ENCODE data around the gene PLS1. TPM values are rescaled to one million over a fixed set of nuclear protein-coding genes. Genes with fewer than 3 reads are reported as not detected.
A peak's percentile ranks its signal among the peaks of the same experiment; 100 is the strongest.

Gene PLS1
- total RNA-seq, 1 donor from 2014 or later = 14.6 TPM

DNA sequence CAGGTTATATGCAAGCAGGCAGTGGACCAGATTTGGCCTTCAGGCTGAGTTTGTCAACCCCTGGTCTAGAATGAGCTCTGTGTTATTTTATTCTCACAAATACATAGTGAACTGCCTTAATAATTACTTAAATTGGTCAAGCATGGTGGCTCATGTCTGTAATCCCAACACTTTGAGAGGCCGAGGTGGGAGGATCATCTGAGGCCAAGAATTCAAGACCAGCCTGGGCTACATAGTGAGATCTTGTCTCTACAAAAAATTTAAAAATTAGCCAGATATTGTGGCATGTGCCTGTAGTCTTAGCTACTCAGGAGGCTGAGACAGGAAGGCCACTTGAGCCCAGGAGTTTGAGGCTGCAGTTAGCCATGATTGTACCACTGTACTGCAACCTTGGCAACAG, 15.0 kb downstream of the PLS1 start:
- no peaks in the 10 kb centered on the region for H3K36me3 Mint-ChIP-seq
- H3K27ac Mint-ChIP-seq = no peak overlapping the region

DNA sequence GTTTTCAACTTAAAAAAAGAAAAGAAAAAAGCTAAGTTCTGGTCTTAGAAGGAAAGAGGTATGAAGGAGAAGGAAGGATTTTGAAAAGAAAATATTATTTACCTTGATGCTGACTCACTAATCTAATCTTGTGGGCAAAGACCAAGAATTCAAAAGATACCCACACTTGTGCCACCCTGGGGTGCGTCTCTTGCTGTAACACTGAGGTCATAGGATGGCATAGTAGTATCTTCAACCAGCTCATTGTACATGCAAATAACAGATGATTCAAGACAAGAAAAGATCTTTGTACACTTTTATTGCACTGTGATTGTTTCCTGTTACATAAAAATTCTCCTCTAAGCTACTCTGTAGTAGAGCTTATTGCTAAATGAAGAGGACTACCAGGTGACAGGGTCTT, 17.3 kb downstream of the PLS1 start:
- no peaks in the 10 kb centered on the region for H3K4me1 Mint-ChIP-seq (ENCODE audit: unreplicated experiment)

More for the DNA sequence above, 15.0 kb downstream of the PLS1 start:
- TF ChIP-seq, protein P1, sequence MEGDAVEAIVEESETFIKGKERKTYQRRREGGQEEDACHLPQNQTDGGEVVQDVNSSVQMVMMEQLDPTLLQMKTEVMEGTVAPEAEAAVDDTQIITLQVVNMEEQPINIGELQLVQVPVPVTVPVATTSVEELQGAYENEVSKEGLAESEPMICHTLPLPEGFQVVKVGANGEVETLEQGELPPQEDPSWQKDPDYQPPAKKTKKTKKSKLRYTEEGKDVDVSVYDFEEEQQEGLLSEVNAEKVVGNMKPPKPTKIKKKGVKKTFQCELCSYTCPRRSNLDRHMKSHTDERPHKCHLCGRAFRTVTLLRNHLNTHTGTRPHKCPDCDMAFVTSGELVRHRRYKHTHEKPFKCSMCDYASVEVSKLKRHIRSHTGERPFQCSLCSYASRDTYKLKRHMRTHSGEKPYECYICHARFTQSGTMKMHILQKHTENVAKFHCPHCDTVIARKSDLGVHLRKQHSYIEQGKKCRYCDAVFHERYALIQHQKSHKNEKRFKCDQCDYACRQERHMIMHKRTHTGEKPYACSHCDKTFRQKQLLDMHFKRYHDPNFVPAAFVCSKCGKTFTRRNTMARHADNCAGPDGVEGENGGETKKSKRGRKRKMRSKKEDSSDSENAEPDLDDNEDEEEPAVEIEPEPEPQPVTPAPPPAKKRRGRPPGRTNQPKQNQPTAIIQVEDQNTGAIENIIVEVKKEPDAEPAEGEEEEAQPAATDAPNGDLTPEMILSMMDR (conservative IDR thresholded peaks at IDR 0.05) = no peak
- Mint-ChIP-seq H3K27me3 (no peaks in the 10 kb centered on the region), H3K9me3 (no peaks in the 10 kb centered on the region), H3K4me1 (ENCODE audit: unreplicated experiment) (no peaks in the 10 kb centered on the region), H3K4me3 (no peak overlapping the region)
- no peak for DNase-seq (ENCODE audit: extremely low spot score, unreplicated experiment)

DNA sequence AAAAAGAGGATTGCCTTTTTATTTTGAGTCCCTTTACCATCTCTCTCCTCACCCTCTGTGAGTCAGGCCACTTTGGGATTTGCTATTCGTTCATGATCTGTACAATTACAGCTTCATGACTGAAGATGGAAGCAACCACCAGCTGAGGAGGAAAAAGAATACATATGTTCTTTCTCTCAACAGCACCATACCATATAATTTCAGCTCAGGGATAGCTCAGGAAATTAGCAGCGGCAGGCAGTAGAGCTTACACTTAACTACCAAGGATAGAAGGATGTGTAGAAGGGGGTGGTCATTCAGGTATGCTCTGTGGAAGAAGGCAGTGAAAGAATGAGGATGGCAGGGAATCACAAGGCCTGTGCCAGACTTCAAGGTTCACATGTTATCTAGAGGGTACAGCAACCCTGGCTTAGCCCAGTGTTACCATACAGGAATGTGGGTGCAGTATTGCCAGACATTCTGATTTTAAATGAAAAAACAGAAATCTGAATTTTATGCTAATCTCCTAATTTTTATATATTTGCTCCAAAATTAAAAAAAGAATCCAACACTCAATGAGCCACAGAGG, 17.9 kb downstream of the PLS1 start:
- Mint-ChIP-seq H3K4me3 (no peak overlapping the region), H3K36me3 (no peaks in the 10 kb centered on the region), H3K9me3 (no peaks in the 10 kb centered on the region), H3K4me1 (ENCODE audit: unreplicated experiment) (peaks cover 6% of the 10 kb centered on the region), H3K27ac (no peak overlapping the region), H3K27me3 (no peaks in the 10 kb centered on the region)
- TF ChIP-seq, protein P1 (conservative IDR thresholded peaks at IDR 0.05) = no peak
- DNase-seq (ENCODE audit: extremely low spot score, unreplicated experiment) = no peak

More for the DNA sequence above, 17.3 kb downstream of the PLS1 start:
- no peak for DNase-seq (ENCODE audit: extremely low spot score, unreplicated experiment)
- no peaks in the 10 kb centered on the region for H3K27me3 Mint-ChIP-seq
- H3K27ac Mint-ChIP-seq = no peak overlapping the region
- H3K36me3 Mint-ChIP-seq = no peaks in the 10 kb centered on the region
- no peaks in the 10 kb centered on the region for H3K9me3 Mint-ChIP-seq
- no peak overlapping the region for H3K4me3 Mint-ChIP-seq
- TF ChIP-seq, protein P1 (conservative IDR thresholded peaks at IDR 0.05) = no peak

DNA sequence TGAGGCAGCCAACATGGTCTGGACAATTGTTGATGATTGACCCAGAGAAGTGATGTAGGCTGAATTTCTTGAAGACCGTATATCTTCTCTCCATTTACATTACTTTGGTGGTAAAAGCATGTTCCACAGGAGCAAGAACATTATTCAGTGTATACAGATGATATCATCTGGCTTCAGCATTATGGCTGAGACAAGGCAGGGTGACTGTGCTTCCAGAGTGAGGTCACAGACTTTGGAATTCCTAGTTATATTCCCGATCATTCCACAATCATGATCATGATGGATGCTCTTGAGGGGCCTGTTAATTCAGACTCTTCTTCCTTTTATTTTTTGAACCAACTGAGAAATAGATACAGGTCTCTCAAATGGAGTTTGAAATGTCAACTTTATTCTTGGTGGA, 19.0 kb downstream of the PLS1 start:
- peaks cover 11% of the 10 kb centered on the region for H3K4me1 Mint-ChIP-seq (ENCODE audit: unreplicated experiment)
- no peak for DNase-seq (ENCODE audit: extremely low spot score, unreplicated experiment)
- no peak overlapping the region for H3K27ac Mint-ChIP-seq
- H3K36me3 Mint-ChIP-seq = no peaks in the 10 kb centered on the region
- TF ChIP-seq, protein P1 (conservative IDR thresholded peaks at IDR 0.05) = no peak
- H3K4me3 Mint-ChIP-seq = no peak overlapping the region
- H3K9me3 Mint-ChIP-seq = no peaks in the 10 kb centered on the region
- H3K27me3 Mint-ChIP-seq = no peaks in the 10 kb centered on the region

DNA sequence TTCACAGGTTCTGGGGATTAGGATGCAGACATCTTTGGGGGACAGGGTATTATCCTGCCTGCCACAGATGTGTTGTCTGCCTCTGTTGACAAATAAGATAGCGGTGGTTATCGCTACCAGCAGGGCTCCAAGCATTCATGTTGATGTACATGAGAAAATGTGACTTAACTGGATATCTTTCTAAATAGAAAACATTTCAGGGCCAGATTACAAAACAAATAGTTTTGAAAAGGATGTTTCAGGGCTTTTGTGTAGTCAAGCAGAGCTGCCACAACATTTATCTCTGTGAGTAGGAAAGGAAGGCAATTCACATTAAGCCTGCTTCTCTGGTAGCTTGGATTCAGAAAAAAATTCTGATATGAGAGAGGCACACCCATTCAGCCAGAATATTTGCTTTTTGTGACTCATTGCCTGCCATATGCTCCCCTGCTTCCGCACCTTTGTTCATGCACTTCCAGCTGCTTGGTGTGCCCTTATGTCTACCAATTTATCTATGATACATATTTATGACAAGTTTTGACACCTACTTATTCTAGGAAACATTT, 22.8 kb downstream of the PLS1 start:
- Mint-ChIP-seq H3K27ac (peak overlapping the region; percentile 16), H3K27me3 (no peaks in the 10 kb centered on the region), H3K9me3 (no peaks in the 10 kb centered on the region), H3K4me3 (no peak overlapping the region), H3K4me1 (ENCODE audit: unreplicated experiment) (peaks cover 11% of the 10 kb centered on the region), H3K36me3 (no peaks in the 10 kb centered on the region)
- DNase-seq (ENCODE audit: extremely low spot score, unreplicated experiment) = no peak
- TF ChIP-seq, protein P1 (conservative IDR thresholded peaks at IDR 0.05) = no peak
